ENCODE results near the gene SCFD2.
"Not testable (repeated sequence)": the region's sequence is repeated elsewhere in the genome, so short reads cannot be mapped to it uniquely, and the experiment has no call there.

Gene SCFD2

DNA sequence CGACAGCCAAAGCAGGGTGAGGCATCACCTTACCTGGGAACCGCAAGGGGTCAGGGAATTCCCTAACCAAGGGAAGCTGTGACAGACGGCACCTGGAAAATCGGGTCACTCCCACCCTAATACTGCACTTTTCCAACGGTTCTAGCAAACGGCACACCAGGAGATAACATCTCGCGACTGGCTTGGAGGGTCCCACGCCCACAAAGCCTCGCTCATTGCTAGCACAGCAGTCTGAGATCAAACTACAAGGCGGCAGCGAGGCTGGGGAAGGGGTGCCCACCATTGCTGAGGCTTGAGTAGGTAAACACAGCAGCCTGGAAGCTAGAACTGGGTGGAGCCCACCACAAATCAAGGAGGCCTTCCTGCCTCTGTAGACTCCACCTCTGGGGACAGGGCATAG, 25.7 kb downstream of the SCFD2 start:
- DNase-seq = not testable (repeated sequence)

DNA sequence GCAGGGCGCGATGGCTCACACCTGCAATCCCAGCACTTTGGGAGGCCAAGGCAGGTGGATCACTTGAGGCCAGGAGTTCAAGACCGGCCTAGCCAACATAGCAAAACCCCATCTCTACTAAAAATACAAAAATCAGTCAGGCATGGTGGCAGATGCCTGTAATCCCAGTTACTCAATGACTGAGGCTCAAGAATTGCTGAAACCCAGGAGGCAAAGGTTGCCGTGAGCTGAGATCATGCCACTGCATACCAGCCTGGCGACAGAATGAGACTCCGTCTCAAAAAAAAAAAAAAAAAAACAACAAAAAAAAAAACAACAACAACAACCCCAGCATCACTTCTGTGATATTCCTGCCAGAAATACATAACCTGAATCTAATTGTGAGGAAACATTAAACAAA, 30.9 kb downstream of the SCFD2 start:
- DNase-seq = not testable (repeated sequence)

DNA sequence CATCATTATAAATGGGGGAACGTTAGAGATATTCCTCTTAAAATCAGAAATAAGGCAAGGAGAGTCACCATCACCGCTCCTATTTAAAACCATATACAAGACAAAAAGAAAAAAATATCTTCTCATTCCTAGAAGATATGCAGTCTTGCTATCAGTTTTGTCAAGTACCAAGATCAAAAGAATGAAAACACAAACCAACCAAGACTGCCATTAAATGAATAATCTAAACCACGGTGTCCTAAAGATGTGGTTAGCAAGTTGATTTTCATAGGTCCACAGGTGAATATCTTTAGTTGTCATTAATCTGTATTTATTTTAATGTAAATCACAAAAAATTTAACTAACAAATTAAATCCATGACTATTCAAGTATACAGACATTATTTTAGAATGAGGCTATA, 39.3 kb downstream of the SCFD2 start:
- no peak for DNase-seq

DNA sequence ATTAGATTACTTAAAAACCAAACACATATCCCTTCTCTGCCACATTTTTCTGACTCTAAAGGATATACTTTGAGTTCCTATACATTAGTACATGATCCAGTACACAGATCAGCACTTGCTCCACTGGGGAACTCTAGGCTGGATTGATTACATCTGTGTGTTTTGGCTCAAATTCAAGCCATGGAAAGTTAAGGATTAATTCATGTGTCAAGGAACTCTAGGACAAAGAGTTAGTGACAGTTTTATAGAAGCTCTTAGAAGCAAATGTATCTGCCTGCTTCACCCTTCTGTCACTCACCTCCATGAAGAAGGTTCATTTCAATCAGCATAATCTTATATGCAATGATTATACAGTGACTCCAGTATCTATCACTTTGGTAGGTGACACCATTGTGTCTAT, 43.2 kb downstream of the SCFD2 start:
- DNase-seq = no peak

DNA sequence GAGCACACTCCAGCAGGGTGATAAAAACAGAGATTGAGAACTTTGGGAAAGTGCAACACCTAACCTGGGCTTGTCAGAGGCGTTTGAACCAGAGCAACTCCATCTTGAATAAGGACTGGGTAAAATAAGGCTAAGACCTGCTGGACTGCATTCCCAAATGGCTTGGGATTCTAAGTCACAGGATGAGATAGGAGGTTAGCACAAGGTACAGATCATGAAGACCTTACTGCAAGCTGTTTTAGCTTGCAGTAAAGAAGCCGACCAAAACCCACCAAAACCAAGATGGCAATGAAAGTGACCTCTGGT, 43.9 kb downstream of the SCFD2 start:
- no peak for DNase-seq

DNA sequence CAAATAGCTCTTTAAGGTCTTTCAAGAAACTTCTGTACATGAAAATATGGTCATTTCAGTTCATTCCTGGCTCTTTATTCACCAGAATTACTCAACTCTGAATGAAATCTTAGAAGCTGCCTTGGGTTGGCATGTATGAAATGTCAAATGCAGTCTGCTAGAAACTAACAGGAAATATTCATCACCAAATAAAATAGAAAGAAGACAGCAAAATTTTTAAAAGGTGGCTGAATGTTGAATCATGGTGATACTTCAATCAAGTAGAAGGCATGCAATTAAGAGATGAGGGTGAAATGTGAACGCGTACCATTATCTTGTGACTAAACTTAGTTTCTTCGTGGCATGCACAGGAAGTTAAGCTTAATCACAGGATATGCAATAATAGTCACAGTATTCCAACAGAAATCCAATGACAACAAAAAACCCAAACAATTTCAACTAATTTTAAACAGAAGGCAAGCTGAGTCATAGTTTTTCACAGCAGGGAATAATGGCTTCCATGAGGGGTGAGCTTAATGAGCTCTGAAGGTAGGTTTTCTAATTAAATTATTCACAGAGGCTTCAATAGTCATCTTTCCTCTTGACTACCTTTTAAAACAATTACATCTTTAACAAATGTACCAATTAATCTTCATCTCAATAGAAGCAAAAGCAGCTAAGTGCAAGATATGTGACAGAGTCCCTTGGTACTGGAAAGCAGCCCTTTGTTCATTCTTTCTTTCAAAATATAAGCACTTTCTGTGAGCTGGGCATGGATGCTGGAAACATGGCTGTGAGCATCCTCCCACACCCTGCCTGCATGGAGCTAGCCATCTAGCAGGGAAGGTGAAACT, 44.5 kb downstream of the SCFD2 start:
- no peak for DNase-seq

DNA sequence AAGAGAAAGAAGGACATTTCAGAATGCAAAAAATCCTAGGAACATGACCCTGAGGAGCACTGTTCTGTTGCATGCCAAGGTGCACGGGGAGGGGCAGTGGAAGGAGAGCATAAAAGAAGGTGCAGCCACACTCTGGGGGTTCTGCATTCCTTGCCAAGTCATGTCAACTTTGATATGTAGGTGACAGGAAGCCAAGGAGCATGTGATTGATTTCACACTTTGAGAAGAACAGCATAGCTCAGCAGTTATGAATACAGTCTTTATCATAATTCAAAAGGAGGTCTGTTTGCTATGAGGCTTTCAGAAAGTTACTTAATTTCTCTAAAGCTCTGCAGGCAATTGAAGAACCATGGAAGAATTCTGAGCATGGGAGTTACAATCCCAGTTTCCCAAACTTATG, 50.6 kb downstream of the SCFD2 start:
- no peak for DNase-seq

DNA sequence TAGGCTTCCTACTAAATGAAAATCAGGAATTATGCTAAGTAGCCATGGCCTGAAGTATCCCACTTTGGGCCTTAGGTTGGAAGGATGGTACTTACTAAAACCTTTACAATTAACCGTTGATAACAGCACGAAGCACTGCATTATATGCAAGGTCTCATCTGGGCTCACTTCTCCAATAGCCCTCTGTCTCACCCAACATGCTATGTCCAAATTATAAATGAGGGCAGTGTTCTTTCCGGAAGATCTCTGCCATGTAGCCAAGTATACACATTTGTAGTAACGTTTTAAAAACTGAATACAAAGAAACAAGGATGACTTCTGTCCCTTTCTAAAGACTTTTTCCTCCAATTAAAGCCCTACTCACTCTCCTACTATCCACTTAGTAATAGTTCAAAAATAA, 51.6 kb downstream of the SCFD2 start:
- DNase-seq = no peak

DNA sequence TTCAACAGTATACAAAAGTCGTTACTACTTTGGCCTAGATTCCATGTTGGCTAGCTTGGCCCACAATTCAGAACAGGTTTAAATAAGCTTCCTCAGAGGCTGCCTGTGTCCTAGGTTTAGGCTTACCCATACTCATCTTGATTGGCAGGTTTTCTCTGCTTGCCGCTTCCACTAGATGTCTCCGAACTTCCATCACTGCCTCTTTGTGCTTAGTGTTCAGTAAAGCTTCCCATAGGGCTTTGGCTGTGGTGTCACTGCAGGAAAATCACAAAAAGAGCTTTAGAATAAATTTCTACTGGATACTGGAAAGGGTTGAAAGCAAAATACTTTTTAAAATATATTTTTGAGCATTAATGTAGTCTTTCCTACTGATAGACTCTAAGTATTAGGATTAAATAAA, 52.4 kb downstream of the SCFD2 start:
- no peak for DNase-seq

DNA sequence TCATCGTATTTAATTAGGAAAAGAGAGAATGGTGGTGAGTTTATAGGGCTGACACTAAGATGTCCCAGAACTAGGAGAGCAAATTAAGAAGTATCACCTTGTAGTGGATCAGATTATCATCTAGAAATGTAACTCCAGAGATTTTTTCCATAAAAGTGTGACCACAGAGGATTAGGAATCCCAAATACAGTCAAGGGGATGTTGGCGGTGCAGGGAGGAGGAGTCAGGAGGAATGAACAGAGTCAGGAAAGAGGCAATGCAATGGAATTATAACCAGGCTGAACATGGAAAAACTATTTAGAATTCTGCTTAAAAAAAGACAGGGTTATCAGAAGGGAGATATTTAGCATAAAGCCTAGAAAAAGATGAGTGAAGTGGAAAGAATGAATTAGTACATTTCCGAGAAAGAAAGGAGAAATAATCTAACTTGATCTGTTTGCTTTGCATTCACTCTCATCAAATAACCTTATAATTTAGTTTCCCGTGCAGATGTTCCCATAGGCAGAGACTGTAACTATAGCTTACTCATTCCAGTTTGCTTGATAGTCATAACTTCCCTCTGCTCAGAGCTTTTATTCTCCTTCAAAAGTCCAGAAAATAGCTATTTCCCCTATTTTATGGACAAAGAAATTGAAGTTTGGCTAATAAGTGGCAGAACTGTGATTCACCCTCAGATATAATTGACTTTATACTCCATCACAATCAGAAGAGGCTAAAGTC, 56.4 kb downstream of the SCFD2 start:
- no peak for DNase-seq

DNA sequence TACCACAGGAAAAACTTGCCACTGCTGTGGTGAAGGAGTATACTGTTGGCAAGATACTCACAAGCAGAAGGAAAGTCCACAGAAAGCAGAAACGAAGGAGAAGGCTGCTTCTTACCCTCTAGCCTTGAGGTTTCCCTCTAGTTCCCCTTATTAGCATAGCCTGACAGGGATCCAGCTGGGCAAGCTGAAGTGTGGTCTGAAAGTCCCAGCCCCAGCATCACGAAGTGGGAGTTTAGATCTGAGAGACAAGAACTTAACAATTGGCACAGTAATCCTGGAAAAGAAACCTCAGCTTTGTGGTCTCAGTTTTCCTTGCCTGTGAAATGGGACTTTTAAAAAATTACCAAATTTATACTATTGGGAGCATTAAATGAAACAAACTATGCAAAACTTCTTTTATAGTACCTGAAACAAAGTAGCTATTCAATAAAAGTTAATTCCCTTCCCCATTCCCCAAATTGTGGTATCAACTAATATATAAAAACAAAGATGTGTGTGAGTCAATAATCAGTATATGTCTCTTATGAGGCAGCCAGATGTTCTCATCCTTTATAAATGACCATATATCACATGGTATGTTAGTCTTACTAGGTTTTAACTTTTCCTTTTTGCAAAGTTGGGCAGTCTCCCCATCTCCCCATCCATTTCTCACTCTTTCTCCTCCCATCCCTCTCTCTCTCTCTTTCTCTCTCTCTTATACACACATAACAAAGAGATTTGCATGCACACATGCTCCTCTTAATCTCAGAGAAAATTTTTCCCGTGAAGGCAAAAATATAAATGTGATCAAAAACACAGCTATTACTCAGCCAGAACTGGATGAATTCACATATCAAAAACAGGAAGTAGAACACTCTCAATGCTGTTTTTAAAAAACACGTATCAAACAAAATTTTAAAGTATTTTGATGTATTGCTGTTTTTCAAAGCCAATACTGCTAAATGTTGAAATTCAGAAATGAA, 57.8 kb downstream of the SCFD2 start:
- DNase-seq = no peak

DNA sequence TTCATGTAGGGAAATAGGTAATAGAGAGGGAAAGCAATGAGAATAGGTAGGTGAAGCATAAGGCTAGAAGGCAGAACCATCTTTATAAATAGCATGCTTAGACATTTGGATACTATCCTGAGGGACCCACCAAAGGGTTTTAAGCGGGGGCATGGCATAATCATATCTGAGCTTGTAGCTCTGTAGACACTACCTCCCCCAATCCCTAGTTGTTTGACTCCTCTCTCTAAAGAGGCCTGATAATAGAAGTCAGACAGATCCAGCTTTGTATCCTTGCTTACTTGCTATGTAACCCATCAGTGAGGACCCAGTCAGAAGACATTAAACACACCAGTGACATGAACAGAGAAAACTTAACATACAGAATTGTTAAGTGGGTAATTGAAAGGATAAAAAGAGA, 58.7 kb downstream of the SCFD2 start:
- no peak for DNase-seq

DNA sequence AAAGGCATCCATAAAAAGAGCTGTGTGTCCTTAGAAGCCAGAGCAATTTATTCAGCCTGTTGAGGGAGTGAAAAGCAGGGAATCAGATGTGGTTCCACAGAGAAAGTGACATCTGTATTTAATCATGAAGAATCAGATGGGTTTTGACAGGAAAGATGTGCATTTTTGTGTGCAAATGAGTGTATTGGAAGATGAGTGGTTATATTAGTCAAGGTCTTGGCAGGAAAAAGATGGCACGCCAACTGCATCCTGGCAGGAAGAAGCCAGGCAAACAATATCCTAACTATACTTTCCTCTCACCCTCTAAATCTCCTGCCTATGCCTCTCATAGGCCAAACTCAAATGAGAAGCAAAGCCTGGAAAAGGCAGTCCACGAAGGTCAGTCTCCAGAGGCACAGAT, 59.1 kb downstream of the SCFD2 start:
- no peak for DNase-seq

DNA sequence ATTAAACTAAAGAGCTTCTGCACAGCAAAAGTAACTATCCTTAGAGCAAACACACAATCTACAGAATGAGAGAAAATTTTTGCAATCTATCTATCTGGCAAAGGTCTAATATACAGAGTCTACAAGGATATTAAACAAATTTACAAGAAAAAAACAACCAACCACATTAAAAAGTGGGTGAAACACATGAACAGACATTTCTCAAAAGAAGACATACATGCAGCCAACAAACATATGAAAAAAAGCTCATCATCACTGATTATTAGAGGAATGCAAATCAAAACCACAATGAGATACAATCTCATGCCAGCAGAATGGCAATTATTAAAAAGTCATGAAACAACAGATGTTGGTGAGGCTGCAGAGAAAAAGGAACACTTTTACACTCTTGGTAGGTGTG, 73.7 kb downstream of the SCFD2 start:
- not testable (repeated sequence) for DNase-seq

DNA sequence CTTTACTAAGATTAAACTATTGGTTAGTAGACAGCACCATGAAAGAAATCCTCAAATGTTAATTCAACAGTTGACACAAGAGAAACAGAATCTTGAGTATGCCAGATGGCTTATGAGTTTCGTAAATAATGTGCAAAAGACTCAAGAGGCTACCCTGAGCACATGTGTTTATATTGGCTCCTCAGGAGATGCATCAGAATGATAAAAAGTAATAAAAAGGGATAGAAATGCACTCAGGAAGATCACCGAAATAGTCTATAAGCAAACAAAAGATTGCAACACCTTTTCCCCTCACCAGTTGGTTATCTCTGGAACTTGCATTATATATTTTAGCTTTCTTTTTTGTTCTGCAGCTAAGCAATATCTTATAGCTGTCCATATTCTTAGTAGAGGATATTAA, 84.4 kb downstream of the SCFD2 start:
- DNase-seq = no peak

DNA sequence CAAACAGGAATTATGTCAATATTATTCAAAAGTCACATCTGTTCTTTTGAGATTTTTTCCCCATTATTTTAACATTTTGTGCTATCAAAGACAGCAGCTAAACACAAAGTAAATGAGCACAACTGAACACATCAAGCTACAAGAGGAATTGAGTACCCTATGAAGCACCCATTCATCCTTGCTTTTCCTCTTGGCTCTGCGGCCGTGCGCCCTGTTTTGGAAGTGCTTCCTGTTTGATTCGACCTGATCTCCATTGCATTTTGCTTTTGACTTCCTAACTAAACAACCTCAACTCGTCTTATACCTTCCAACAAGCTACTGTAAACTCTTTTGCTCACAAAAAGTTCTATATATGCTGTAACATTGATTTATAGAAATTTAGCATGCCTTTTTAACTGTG, 85.0 kb downstream of the SCFD2 start:
- DNase-seq = no peak

DNA sequence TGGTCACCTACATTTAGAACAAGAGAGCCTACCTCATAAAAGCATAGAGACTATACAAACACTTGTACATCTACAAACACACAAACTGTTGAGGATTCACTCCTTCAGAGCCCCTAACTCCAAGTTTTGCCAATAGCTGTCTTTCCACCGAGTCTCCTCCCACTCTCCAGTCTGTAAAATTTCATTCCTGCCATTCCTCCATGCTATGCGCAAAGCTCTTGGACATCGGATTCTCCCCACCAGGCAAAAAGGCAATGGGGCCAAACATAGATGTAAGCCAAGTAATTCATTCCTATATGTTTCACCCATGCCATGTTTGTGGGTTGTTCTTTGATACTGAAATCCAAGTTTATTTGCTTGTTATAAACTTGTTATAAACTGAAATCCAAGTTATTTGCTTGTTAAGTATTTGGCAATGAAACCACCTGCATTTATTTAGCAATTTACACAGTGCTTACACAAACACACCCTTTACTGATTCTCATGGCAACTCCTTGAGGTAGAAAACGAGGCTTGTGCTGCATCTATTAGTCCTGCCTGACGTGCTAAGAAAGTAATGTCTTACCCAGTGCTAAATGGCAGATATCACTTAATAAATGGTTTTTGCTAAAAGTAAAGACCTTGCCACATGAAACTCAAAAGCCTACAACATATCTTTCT, 91.1 kb downstream of the SCFD2 start:
- DNase-seq = no peak

DNA sequence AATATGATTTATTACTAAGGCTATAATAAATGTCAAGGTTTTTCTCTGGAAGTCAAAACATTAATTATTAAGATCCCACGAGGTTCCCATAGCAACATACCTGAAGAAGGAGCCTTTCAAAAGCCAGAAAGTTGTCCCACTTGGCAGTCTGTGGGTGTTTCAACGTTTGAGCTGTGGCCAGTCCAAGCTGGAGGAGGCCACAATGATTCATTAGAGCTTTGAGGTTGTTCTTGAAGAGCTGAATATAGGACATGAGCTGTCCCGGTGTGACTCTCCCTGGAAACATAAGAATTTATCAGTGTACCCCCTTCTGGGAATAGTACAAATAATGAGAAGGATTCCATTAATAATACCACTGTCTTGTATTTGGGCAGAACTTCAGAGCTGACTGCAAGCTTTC, 92.1 kb downstream of the SCFD2 start:
- no peak for DNase-seq

DNA sequence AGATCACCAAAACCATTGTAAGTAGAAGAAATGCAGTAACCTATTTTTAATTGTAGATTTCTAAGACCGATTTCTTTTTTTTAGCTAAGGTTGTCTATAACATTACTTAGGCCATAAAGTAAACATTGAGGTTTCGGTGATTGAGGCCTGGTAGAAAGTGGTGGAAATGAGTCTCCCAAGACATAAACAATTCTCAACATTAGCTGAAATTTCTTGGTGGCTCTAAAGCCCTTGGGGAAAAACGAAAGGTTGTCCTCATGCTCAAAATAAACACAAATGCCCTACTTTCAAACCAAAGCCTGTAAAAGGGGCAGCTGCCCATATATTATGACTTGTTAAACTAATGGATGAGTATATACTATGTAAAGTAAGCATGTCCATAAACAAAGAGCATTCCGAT, 98.8 kb downstream of the SCFD2 start:
- no peak for DNase-seq

DNA sequence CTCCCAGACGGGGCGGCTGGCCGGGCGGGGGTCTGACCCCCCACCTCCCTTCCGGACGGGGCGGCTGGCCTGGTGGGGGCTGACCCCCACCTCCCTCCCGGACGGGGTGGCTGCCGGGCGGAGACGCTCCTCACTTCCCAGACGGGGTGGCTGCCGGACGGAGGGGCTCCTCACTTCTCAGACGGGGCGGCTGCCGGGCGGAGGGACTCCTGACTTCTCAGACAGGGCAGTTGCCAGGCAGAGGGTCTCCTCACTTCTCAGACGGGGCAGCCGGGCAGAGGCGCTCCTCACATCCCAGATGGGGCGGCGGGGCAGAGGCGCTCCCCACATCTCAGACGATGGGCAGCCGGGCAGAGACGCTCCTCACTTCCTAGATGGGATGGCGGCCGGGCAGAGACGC, 109.9 kb downstream of the SCFD2 start:
- DNase-seq = not testable (repeated sequence)

DNA sequence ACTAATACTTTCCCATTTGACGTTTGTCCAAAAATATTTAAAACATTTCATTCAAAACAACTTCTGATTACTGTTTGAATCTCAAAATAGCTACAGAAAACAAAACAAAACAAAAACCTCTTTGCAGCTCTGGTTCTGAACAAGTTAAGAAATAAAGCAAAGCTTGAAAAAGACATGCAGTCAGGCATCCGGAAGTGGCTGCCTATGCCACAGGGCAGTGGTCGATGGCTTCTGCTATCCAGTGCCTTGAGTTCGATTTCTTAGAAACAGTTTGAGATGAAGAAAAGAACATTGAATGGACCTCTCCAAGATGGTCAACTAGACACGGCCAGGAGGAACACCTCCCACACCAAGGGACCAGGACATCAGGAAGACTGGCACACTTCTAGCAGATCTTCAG, 125.3 kb downstream of the SCFD2 start:
- DNase-seq = no peak

DNA sequence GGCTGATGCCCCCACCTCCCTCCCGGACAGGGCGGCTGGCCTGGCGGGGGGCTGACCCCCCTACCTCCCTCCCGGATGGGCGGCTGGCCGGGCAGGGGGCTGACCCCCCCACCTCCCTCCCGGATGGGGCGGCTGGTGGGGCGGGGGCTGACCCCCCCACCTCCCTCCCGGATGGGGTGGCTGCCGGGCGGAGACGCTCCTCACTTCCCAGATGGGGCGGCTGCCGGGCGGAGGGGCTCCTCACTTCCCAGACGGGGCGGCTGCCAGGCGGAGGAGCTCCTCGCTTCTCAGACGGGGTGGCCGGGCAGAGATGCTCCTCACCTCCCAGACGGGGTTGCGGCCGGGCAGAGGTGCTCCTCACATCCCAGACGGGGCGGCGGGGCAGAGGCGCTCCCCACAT, 127.5 kb downstream of the SCFD2 start:
- DNase-seq = not testable (repeated sequence)

DNA sequence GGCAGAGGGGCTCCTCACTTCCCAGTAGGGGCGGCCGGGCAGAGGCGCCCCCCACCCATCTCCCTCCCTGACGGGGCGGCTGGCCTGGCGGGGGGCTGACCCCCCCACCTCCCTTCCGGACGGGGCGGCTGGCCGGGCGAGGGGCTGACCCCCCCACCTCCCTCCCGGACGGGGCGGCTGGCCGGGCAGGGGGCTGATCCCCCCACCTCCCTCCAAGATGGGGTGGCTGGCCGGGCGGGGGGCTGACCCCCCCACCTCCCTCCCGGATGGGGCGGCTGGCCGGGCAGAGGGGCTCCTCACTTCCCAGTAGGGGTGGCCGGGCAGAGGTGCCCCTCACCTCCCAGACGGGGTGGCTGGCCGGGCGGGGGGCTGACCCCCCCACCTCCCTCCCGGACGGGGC, 128.1 kb downstream of the SCFD2 start:
- not testable (repeated sequence) for DNase-seq

Measured in NK-92 treated with Interleukin-12 subunit alpha and Interleukin-12 subunit beta, amount 100 ng/mL, for 24 hours (cell line).